Measurements from ENCODE around the gene SGF29.

Gene SGF29

GRCh38 chr16:28511801-28512789 lies 41.6 kb upstream of the SGF29 start:
- H3K4me3 ChIP-seq (ENCODE audit: low read depth, low read length), result no peak overlapping the region
- DNase-seq (ENCODE audit: low read depth), result no peak
- TF ChIP-seq POLR2A (IDR thresholded peaks at IDR 0.05; ENCODE audit: extremely low read depth, insufficient read length), result no peak

- no peak for DNase-seq (ENCODE audit: low read depth)
- TF ChIP-seq MYC (IDR thresholded peaks at IDR 0.05; ENCODE audit: low read depth, low read length), result no peak
- TF ChIP-seq, protein P1, sequence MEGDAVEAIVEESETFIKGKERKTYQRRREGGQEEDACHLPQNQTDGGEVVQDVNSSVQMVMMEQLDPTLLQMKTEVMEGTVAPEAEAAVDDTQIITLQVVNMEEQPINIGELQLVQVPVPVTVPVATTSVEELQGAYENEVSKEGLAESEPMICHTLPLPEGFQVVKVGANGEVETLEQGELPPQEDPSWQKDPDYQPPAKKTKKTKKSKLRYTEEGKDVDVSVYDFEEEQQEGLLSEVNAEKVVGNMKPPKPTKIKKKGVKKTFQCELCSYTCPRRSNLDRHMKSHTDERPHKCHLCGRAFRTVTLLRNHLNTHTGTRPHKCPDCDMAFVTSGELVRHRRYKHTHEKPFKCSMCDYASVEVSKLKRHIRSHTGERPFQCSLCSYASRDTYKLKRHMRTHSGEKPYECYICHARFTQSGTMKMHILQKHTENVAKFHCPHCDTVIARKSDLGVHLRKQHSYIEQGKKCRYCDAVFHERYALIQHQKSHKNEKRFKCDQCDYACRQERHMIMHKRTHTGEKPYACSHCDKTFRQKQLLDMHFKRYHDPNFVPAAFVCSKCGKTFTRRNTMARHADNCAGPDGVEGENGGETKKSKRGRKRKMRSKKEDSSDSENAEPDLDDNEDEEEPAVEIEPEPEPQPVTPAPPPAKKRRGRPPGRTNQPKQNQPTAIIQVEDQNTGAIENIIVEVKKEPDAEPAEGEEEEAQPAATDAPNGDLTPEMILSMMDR (IDR thresholded peaks at IDR 0.05; ENCODE audit: low read depth, low read length), result no peak
- TF ChIP-seq POLR2A (IDR thresholded peaks at IDR 0.05; ENCODE audit: extremely low read depth, insufficient read length), result no peak
- TF ChIP-seq, protein P2, sequence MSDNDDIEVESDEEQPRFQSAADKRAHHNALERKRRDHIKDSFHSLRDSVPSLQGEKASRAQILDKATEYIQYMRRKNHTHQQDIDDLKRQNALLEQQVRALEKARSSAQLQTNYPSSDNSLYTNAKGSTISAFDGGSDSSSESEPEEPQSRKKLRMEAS (IDR thresholded peaks at IDR 0.05; ENCODE audit: low read depth, low read length), result no peak
- H3K4me3 ChIP-seq (ENCODE audit: low read depth, low read length), result no peak overlapping the region
Measured at GRCh38 chr16:28513484-28514181, 40.1 kb upstream of the SGF29 start.

DNA sequence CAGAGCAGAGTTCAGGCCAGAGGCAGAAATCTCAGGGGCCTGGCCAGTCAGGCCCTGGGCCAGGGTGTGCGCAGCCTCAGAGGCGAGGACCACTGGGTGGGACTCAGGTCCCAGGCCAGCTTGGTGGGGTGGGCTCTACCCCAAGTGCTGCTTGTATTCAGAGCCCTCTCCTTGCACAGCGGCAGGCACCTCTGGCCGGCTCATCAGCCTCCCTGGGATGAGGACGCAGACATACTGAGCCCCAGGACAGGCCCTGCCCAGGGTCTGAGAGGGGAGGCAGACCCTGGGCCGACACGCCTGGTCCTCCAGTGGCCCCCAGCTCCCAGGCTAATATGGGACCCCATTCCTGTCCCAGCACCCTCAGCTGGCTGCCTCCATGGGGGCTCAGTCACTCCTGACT lies 39.5 kb upstream of the SGF29 start:
- no peak for TF ChIP-seq POLR2A (IDR thresholded peaks at IDR 0.05; ENCODE audit: extremely low read depth, insufficient read length)
- TF ChIP-seq MYC (IDR thresholded peaks at IDR 0.05; ENCODE audit: low read depth, low read length), result no peak
- TF ChIP-seq, protein P1 (IDR thresholded peaks at IDR 0.05; ENCODE audit: low read depth, low read length), result no peak
- TF ChIP-seq, protein P2 (IDR thresholded peaks at IDR 0.05; ENCODE audit: low read depth, low read length), result no peak
- DNase-seq (ENCODE audit: low read depth), result no peak
- H3K4me3 ChIP-seq (ENCODE audit: low read depth, low read length), result no peak overlapping the region

DNA sequence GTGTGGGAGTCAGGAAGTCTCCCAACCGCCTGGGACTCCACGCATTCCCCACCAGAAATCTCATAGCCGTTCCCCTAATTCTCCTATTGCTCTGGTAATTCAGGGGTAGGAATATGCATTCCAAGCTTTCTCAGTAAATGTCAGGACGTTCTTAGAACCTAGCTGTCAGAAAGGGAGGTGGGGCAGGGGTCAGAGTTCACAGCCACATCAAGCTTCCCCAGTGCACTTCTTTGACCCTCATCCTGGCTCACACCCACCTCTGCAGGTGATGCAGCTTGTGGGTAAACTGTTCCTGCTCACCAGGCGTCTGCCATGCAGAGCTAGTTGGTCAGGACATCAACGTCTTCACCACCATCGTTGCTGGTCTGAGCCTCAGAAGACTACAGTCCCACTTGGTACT lies 33.0 kb upstream of the SGF29 start:
- TF ChIP-seq POLR2A (IDR thresholded peaks at IDR 0.05; ENCODE audit: extremely low read depth, insufficient read length), result no peak
- TF ChIP-seq, protein P1 (IDR thresholded peaks at IDR 0.05; ENCODE audit: low read depth, low read length), result no peak
- TF ChIP-seq MYC (IDR thresholded peaks at IDR 0.05; ENCODE audit: low read depth, low read length), result no peak
- TF ChIP-seq, protein P2 (IDR thresholded peaks at IDR 0.05; ENCODE audit: low read depth, low read length), result no peak
- H3K4me3 ChIP-seq (ENCODE audit: low read depth, low read length), result no peak overlapping the region
- DNase-seq (ENCODE audit: low read depth), result no peak

DNA sequence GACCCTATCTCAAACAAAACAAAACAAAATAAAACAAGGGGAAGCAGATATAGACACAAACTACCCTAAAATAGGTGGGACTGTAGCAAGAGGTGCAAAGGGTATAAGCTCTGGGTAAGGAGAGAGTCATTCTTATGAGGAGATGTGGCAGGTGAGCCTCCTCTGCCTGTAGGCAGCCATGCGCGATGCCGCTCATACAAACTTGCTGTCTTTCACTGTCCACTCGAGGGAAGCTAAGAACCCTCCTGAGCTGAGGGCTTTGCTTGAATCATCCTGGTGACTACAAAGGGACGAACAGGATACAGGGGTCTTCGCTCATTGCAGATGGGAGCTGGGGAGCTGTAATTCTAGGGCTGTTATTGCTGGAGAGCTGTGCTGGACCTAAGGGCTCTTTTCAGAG lies 32.3 kb upstream of the SGF29 start:
- DNase-seq (ENCODE audit: low read depth), result no peak
- no peak overlapping the region for H3K4me3 ChIP-seq (ENCODE audit: low read depth, low read length)

More for the DNA sequence above, 32.3 kb upstream of the SGF29 start:
- TF ChIP-seq MYC (IDR thresholded peaks at IDR 0.05; ENCODE audit: low read depth, low read length), result no peak
- no peak for TF ChIP-seq POLR2A (IDR thresholded peaks at IDR 0.05; ENCODE audit: extremely low read depth, insufficient read length)
- TF ChIP-seq, protein P1 (IDR thresholded peaks at IDR 0.05; ENCODE audit: low read depth, low read length), result no peak
- TF ChIP-seq, protein P2 (IDR thresholded peaks at IDR 0.05; ENCODE audit: low read depth, low read length), result no peak

Data from NB4 (cell line).